Right lobe of liver (tissue), 6 donors: ENCODE results near the gene ADAMTS14. TPM values are rescaled to one million over a fixed set of nuclear protein-coding genes. Genes with fewer than 3 reads are reported as not detected.

Experiments used
- ATAC-seq, 4 donors: fragments of 200-7000 bp; cut with Tn5 transposase; one replicate each; pipeline ENCODE4 v1.9.1; 2020; ENCODE audit warnings: mild to moderate bottlenecking in 4 of 4, moderate library complexity in 4 of 4
- DNase-seq, 3 donors: peaks; one replicate each; pipeline ENCODE4 v3.0.0-alpha.2; 2020
- H3K27ac ChIP-seq, 3 donors: fragments of 200-600 bp; one replicate each; pipeline ENCODE4 v1.8.0; 2022
- H3K27me3 ChIP-seq, 2 donors: fragments of 200-600 bp; one replicate each; pipeline ENCODE4 v1.8.0; 2022
- H3K36me3 ChIP-seq, 4 donors: fragments of 200-600 bp; sonication (generic) in 1 of 4; one replicate each; pipeline versions ENCODE4 v1.5.1 to v1.8.0; 2017 to 2022; ENCODE audit warnings: control low read depth in 1 of 4
- H3K4me1 ChIP-seq, 4 donors: fragments of 200-600 bp; sonication (generic) in 1 of 4; one replicate each; pipeline versions ENCODE4 v1.5.1 to v1.8.0; 2017 to 2022; ENCODE audit warnings: control low read depth in 1 of 4
- H3K4me3 ChIP-seq, 3 donors: fragments of 200-600 bp; one replicate each; pipeline ENCODE4 v1.8.0; 2022
- H3K9me3 ChIP-seq, 4 donors: fragments of 200-600 bp; sonication (generic) in 1 of 4; one replicate each; pipeline versions ENCODE4 v1.5.1 to v1.8.0; 2017 to 2022; ENCODE audit warnings: control low read depth in 1 of 4
- POLR2A ChIP-seq: fragments of 450-650 bp; IDR thresholded peaks from one replicate; pipeline ENCODE4 v1.6.1; 2017; ENCODE audit warnings: antibody characterized with exemption, mild to moderate bottlenecking
- WGBS: methylation state at CpG from one replicate; pipeline ENCODE4 v1.1.6; 2018; ENCODE audit warnings: low coverage, low lambda C conversion rate; ENCODE audit not compliant: insufficient coverage; ENCODE audit errors: missing lambda C conversion rate; 5-methylcytosine and 5-hydroxymethylcytosine counted together
- intact Hi-C, 2 donors: fragments of 100-400 bp; cut with DNase I; formaldehyde crosslinking; loops; one replicate each; pipeline versions ENCODE4 v1.11.2 to v1.14.1; 2022
- total RNA-seq, 6 experiments: library from RNA; depleted of rRNA in 2 of 6; stranded (reverse); fragments of >200 nt in 2 of 6; fragmentation: NEBNext Ultra II Directional in 3 of 6; extraction: Animal tissue kit (Norgen Biotek cat#: 25700) in 3 of 6; gene quantifications; one replicate each; pipeline versions ENCODE4 v1.1.0 to v1.2.4, GENCODE V29; 2016 to 2023
- TF ChIP-seq, protein P1 (sequence below), 4 donors: fragments of 200-600 bp in 3 of 4; fragments of 450-650 bp in 1 of 4; IDR thresholded peaks; one replicate each; pipeline versions ENCODE4 v1.5.1 to v1.8.0; 2016 to 2022; ENCODE audit warnings: antibody characterized with exemption in 4 of 4, mild to moderate bottlenecking in 2 of 4
- donor health status: DM: no; HTN: yes; CAD: no.
- donor health status: DM: no; HTN: no; CAD: no.
- donor health status: DM: no; HTN: no; CAD: no.
- donor health status: DM: no; HTN: yes; CAD: no.
- donor health status: DM: no; HTN: yes; CAD: no.

Gene ADAMTS14
- total RNA-seq, 6 experiments from 2014 or later = 0.06 to 0.18 (median 0.11) TPM

DNA sequence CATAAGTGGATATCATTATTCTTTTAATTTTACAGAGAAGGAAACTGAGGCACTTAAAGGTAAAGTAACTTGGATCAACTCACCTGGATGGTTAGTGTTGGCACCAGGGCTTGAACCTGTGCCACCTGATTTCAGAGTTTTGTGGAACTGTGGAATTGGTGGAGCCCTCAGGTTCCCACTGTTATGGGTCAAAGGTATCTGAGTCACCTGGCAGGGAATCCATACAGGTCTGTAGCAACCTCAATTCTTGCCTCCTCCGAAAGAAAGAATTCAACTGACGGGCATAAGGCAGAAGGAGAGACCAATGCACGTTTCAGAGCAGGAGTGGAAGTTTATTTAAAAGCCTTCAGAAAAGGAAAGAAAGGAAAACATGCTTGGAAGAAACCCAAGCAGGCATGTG, 25.2 kb upstream of the ADAMTS14 start:
- H3K4me1 ChIP-seq = no peaks in the 10 kb centered on the region
- H3K4me3 ChIP-seq = no peak overlapping the region
- ATAC-seq (no peak), DNase-seq (no peak)
- H3K9me3 ChIP-seq = no peaks in the 10 kb centered on the region
- TF ChIP-seq POLR2A = no peak
- TF ChIP-seq, protein P1, sequence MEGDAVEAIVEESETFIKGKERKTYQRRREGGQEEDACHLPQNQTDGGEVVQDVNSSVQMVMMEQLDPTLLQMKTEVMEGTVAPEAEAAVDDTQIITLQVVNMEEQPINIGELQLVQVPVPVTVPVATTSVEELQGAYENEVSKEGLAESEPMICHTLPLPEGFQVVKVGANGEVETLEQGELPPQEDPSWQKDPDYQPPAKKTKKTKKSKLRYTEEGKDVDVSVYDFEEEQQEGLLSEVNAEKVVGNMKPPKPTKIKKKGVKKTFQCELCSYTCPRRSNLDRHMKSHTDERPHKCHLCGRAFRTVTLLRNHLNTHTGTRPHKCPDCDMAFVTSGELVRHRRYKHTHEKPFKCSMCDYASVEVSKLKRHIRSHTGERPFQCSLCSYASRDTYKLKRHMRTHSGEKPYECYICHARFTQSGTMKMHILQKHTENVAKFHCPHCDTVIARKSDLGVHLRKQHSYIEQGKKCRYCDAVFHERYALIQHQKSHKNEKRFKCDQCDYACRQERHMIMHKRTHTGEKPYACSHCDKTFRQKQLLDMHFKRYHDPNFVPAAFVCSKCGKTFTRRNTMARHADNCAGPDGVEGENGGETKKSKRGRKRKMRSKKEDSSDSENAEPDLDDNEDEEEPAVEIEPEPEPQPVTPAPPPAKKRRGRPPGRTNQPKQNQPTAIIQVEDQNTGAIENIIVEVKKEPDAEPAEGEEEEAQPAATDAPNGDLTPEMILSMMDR (IDR thresholded peaks at IDR 0.05) = no peak
- H3K27me3 ChIP-seq = no peaks in the 10 kb centered on the region
- WGBS = 73% methylated on average over 2 of the region's 3 CpGs
- intact Hi-C loops = no loop called here
- H3K27ac ChIP-seq = no peak overlapping the region
- H3K36me3 ChIP-seq = no peaks in the 10 kb centered on the region

DNA sequence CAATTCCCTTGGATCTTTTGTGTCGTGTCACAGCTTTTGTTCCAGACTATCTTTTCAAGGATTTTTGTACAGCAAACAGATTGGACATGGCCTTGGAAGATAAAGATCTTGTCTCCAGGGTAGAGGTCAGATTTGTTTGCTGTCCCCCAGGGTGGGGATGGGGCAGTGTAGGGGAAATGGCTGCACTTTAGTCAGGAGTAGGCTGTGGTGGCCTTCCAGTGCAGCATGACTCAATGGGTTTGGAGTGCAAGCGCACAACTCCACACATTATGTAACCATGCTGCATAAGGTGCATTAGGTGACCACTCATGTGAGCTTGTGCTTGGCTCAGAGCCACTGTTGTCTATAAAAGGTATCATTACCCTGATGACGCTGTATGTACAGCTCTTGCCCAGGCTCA, 23.9 kb upstream of the ADAMTS14 start:
- H3K27ac ChIP-seq = no peak overlapping the region
- no peaks in the 10 kb centered on the region for H3K27me3 ChIP-seq
- no peak for DNase-seq
- no peak overlapping the region for H3K4me3 ChIP-seq
- no peaks in the 10 kb centered on the region for H3K9me3 ChIP-seq
- intact Hi-C loops = no loop called here
- ATAC-seq = no peak
- H3K4me1 ChIP-seq = no peaks in the 10 kb centered on the region
- TF ChIP-seq, protein P1 (IDR thresholded peaks at IDR 0.05) = no peak
- no peak for TF ChIP-seq POLR2A
- 100% methylated on average over 2 of the region's 3 CpGs for WGBS
- no peaks in the 10 kb centered on the region for H3K36me3 ChIP-seq

DNA sequence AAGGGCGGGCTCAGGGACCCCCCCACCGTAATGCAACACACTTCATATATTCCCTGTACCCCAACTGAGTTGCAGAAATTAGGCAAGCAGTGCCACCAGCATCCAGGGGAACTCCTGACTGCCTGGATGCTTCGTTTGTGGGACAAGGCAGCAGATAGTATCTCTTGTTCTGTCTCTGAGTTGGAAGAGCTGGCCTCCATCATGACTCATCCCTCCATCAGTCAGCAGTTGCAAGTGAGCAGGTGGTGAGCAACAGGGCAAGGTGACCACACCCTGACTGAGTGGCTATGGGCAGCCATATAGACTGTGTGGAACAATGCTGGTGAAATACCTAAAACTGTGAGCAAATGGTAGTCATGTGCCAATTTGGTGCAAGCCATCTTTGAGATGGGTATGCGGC, 22.8 kb upstream of the ADAMTS14 start:
- H3K4me1 ChIP-seq = no peaks in the 10 kb centered on the region
- no peak for ATAC-seq

DNA sequence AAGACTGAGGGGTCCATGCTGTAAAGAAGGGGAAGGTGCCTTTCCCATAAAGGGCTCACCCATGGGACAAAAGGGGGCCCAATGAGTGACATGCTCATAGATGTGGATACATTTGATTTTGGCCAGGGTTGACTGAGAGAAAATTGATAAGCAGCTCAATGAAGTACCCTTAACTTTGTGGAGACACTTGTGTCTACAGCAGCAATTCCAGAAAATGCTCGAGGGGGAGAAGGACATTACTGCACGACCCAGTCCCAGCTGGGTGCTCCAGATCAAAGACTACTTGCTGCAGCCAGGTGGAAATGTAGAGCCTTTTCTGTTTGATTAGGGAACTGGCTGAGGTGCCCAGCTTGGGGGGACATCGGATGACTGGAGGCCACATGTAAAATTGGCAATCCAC, 22.2 kb upstream of the ADAMTS14 start:
- no peaks in the 10 kb centered on the region for H3K27me3 ChIP-seq
- TF ChIP-seq POLR2A = no peak
- TF ChIP-seq, protein P1 (IDR thresholded peaks at IDR 0.05) = no peak
- H3K4me3 ChIP-seq = no peak overlapping the region
- no peak overlapping the region for H3K27ac ChIP-seq
- H3K9me3 ChIP-seq = no peaks in the 10 kb centered on the region
- no peak for ATAC-seq
- DNase-seq = no peak
- intact Hi-C loops = no loop called here
- 73% methylated on average over 2 of the region's 3 CpGs for WGBS
- no peaks in the 10 kb centered on the region for H3K4me1 ChIP-seq
- H3K36me3 ChIP-seq = no peaks in the 10 kb centered on the region

More for the DNA sequence above, 22.8 kb upstream of the ADAMTS14 start:
- no peak for DNase-seq
- Histone ChIP-seq H3K27me3 (no peaks in the 10 kb centered on the region), H3K27ac (no peak overlapping the region), H3K9me3 (no peaks in the 10 kb centered on the region), H3K36me3 (no peaks in the 10 kb centered on the region), H3K4me3 (no peak overlapping the region)
- TF ChIP-seq, protein P1 (IDR thresholded peaks at IDR 0.05) = no peak
- TF ChIP-seq POLR2A = no peak
- WGBS = 20% methylated on average over 1 of the region's 4 CpGs
- intact Hi-C loops = no loop called here

DNA sequence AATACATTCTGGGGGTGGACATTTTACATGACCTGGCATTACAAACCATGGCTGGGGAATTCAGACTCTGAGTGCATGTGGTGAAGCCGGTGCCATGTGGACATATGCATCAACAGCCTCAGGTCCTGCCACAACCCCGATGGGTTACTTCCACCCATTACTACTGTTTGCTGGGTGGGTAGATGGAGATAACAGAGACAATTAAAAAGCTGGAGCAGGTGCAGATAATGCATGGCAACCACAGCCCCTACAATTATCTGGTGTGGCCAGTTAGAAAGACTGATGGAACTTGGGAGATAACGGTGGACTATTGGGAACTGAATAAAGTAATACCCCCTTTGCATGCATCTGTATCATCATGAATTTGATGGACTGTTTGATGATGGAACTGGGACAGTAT, 21.6 kb upstream of the ADAMTS14 start:
- Histone ChIP-seq H3K4me3 (no peak overlapping the region), H3K36me3 (no peaks in the 10 kb centered on the region), H3K4me1 (no peaks in the 10 kb centered on the region), H3K27ac (no peak overlapping the region), H3K9me3 (no peaks in the 10 kb centered on the region), H3K27me3 (no peaks in the 10 kb centered on the region)
- ATAC-seq (no peak), DNase-seq (no peak)
- no peak for TF ChIP-seq POLR2A
- TF ChIP-seq, protein P1 (IDR thresholded peaks at IDR 0.05) = no peak
- intact Hi-C loops = no loop called here
- 76% methylated on average over 2 of the region's 3 CpGs for WGBS
